ENCODE results near the gene CPNE7. TPM values are rescaled to one million over a fixed set of nuclear protein-coding genes. Genes with fewer than 3 reads are reported as not detected.

Gene CPNE7
- total and polyA plus RNA-seq, 2 of the 8 experiments (the other 6 are each of a cell fraction or from before 2014, with no cell fraction given) = 10.0 to 23.7 TPM

GRCh38 chr16:89546781-89547180, 28.8 kb upstream of the CPNE7 start:
- Histone ChIP-seq H3K9me3 (ENCODE audit: insufficient read depth in 2 of 2, low read depth in 1 of 2, low read length in 1 of 2) (no peaks in the 10 kb centered on the region), H3K79me2 (ENCODE audit: control insufficient read depth in 1 of 2, insufficient read depth in 2 of 2, low read length in 2 of 2) (no peaks in the 10 kb centered on the region), H2BK120ac (replicated peaks; ENCODE audit: low read depth, low read length) (no peak overlapping the region), H3K4ac (replicated peaks; ENCODE audit: insufficient read length, low read depth, low read length) (no peak overlapping the region), H2BK20ac (ENCODE audit: low read length) (no peak overlapping the region), H3K27me3 (replicated peaks in 1 of 4; ENCODE audit: control insufficient read depth in 3 of 4, extremely low read depth in 1 of 4, insufficient read depth in 3 of 4, low read length in 3 of 4) (no peaks in the 10 kb centered on the region), H4K8ac (ENCODE audit: extremely low read depth, insufficient read depth, low read length) (no peak overlapping the region), H3K18ac (ENCODE audit: extremely low read depth, low read length) (no peak overlapping the region), H3K36me3 (ENCODE audit: control insufficient read depth in 2 of 4, insufficient read depth in 4 of 4, low read length in 3 of 4) (peaks cover 14 to 37% (median 32%) of the 10 kb centered on the region in 4 experiments), H3K27ac (ENCODE audit: low read depth, low read length) (no peak overlapping the region), H4K20me1 (replicated peaks in 1 of 2; ENCODE audit: control insufficient read depth in 1 of 2, insufficient read depth in 2 of 2, low read length in 2 of 2) (peaks cover 0 to 10% of the 10 kb centered on the region in 2 experiments), H3K23me2 (ENCODE audit: low read depth, low read length) (no peaks in the 10 kb centered on the region), H3K4me1 (replicated peaks in 1 of 4; ENCODE audit: control insufficient read depth in 3 of 4, insufficient read depth in 4 of 4, low read length in 3 of 4) (no peaks in the 10 kb centered on the region), H2BK12ac (ENCODE audit: low read depth, low read length) (no peak overlapping the region), H2BK5ac (ENCODE audit: low read depth, low read length) (no peak overlapping the region), H4K5ac (ENCODE audit: insufficient read length, low read depth, low read length) (no peak overlapping the region), H3K9ac (replicated peaks in 1 of 4; ENCODE audit: extremely low read depth in 1 of 4, low read depth in 3 of 4, low read length in 3 of 4) (no peak overlapping the region), H3K56ac (replicated peaks; ENCODE audit: insufficient read length, low read depth, low read length) (no peak overlapping the region), H2AFZ (ENCODE audit: low read length) (no peak overlapping the region), H3K4me3 (ENCODE audit: extremely low read depth in 1 of 4, insufficient read depth in 2 of 4, low read depth in 3 of 4, low read length in 4 of 4) (no peak overlapping the region), H3K79me1 (ENCODE audit: low read depth, low read length) (peaks cover 4% of the 10 kb centered on the region; the same call in 1 of the 2 replicates), H2BK15ac (ENCODE audit: low read length) (no peak overlapping the region), H3K23ac (ENCODE audit: insufficient read length) (no peak overlapping the region), H4K91ac (replicated peaks; ENCODE audit: insufficient read length, low read length) (no peak overlapping the region), H3K14ac (ENCODE audit: insufficient read length) (no peak overlapping the region), H2AK5ac (ENCODE audit: low read depth, low read length) (no peak overlapping the region), H3K4me2 (ENCODE audit: insufficient read depth in 1 of 2, low read depth in 2 of 2, low read length in 2 of 2) (no peak overlapping the region)
- FAIRE-seq (no peak), DNase-seq (ENCODE audit: low read depth in 1 of 2, low spot score in 2 of 2) (no peak)
- POLR2A ChIA-PET (ENCODE audit: partially characterized antibody) = interaction anchor here (0.8 to 1.8 kb wide), 5 partner anchors 13 to 335 kb away, joined by 3 to 7 read pairs (median 4); no protein-coding TSS in a partner anchor
- WGBS, 2 experiments (ENCODE audit: extremely low coverage in 1 of 2, insufficient coverage in 1 of 2, insufficient read length in 1 of 2, insufficient replicate concordance in 2 of 2, low coverage in 1 of 2, low lambda C conversion rate in 2 of 2, missing lambda C conversion rate in 1 of 2) = 93% methylated on average over 19 of the region's 19 CpGs; no CpG with 5 or more reads in 1 of the 2 experiments
- CTCF ChIA-PET (ENCODE audit: partially characterized antibody) = interaction anchor here (0.9 to 1.5 kb wide), 2 partner anchors 11 to 190 kb away, joined by 3 to 6 read pairs; no protein-coding TSS in a partner anchor
- TF ChIP-seq SIX5 (IDR thresholded peaks at IDR 0.05; ENCODE audit: low read depth, low read length) (no peak), RXRA (IDR thresholded peaks at IDR 0.05; ENCODE audit: insufficient read depth, low read depth, low read length) (no peak), NRF1 (IDR thresholded peaks at IDR 0.05; ENCODE audit: low read depth, low read length) (no peak), CTCF (IDR thresholded peaks at IDR 0.05; ENCODE audit: control extremely low read depth in 1 of 3, insufficient read depth in 1 of 3, low read depth in 1 of 3, low read length in 3 of 3) (no peak), CHD2 (IDR thresholded peaks at IDR 0.05; ENCODE audit: low read length) (no peak), SP1 (IDR thresholded peaks at IDR 0.05; ENCODE audit: low read depth, low read length) (no peak)

Measured in H1 (cell line).